ENCODE measurements around the gene LARP4.
"Not testable (repeated sequence)": the region's sequence is repeated elsewhere in the genome, so short reads cannot be mapped to it uniquely, and the experiment has no call there.

Gene LARP4

DNA sequence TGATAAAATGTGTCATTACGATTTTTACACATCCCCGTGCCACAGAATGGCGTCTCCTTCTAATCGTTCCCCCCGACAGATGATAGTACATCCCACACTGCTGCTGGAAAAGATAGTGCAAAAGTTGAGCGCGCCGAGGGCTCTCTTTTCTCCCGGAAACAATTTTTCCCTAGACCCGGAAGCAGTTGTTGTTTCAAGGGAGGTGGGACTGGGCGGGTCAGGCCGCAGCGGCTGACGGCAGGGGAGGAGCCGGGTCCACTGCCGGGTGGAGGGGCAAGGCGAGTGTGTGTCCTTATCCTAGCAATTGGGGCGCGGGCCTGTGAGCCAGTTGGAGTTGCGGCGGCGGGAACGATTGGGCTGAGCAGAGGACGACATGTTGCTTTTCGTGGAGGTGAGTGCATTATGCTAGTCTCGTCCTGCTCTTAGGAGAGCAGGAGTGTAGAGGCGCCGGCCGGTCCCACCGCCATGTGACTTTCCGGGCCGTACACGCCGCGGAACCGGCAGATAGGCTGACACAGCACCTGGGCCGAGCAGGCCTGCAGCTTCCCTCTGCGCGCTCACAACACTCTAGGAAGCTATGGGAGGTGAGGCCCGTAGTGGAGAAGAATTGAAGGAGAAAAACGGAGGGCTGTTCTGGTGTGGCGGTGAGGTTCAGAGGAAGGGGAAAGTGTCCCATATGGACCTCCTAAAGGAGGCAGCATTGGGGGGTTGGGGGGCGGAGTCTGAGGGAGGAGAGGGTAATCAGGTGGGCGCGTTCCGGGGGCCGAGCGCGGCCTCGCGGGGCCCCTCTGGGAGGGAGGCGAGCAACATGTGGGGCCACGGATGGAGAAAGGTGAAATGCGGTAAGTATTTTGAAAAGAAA lies at the start of gene LARP4:
Gene LARP4 (plus strand): TSS at position 248 of the 862 bp plus-strand sequence. CDS start 126 bp downstream, at position 374.
- peak; percentile 64 to 96 for DNase-seq

DNA sequence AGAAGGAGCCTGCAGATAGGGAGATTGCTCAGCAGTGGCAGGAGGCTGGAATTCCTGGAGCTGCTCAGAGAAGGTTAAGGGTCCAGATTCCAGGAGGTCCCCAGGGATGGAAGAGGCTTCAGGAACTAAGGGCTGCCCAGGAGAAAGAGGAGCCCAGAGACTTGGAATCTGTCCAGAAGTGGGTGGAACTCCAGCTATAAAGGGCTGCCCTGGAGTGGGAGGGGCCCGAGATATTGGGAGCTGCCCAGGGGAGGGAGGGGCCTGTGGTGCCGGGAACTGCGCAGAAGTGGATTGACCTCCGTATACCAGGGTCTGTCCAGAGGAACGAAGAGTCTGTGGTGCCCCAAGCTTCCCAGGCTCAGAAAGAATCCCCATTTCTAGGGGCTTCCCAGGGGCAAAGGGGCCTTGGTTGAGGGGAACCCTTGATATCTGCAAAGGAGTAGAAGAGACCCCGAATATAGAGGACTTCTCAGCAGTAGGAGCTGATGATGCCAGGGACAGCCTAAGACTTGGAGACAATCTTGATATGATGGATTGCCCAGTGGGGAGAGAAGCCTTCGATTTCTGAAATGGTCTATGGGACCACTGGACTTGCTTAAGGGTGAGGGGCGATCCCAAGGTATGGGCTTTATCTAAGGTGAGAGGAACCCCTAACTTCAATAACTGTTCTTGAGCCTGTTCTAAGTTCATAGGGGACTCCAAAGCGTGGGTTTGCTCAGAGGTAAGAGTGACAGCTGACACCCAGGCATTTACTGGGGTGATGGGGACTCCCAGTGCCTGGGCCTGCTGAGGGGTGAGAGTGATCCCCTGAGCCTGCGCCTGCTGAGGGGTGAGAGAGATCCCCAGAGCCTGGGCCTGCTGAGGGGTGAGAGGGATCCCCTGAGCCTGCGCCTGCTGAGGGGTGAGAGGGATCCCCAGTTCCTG lies 49.3 kb upstream of the LARP4 start:
- no peak for DNase-seq

DNA sequence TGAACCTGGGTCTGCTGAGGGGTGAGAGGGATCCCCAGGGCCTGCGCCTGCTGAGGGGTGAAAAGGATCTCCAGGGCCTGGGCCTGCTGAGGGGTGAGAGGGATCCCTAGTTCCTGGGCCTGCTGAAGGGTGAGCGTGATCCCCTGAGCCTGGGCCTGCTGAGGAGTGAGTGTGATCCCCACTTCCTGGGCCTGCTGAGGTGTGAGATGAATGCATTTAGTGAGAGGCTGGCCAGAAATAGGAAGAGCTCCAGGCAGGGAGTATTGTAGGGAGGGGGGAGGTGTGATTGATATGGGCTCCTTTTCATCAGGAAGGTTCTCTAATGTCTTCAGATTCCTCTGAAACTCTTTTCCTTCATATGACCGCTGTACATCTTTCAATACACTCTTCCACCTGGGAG lies 47.3 kb upstream of the LARP4 start:
- DNase-seq, result no peak

DNA sequence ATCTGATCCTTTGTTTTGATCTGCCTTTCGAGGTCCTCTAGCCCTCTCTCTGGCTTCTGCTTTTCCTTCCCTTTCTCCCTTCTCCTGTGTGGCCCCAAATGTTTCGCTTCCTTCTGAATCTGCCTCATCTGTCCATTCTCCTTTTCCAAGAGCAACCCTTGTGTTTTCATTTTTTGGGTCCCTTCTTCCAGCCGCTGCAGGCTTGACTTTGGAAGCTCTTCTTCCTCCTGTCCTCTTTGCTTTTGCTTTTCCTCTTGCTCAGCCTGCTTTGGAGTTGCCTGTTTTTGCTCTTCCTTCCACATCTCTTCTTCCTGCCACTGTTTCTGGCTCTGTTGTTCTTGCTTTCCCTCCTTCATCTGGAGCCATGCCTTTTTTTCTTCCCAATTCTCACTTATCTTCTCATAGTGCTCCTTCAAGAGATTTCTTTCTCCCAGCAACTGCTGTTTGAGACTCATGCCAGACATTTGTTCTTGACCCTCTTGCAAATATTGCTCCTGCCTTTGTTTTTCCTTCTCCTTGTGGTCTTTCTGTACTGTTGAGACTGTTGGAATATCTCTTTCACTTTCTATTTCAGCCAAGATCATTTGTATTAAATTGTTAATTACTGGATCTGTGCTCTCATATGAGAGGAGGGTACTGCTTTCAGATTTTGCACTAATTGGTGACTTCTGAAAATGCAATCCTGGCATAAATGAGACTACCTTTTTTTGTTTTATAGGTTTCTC lies 46.7 kb upstream of the LARP4 start:
- no peak for DNase-seq

DNA sequence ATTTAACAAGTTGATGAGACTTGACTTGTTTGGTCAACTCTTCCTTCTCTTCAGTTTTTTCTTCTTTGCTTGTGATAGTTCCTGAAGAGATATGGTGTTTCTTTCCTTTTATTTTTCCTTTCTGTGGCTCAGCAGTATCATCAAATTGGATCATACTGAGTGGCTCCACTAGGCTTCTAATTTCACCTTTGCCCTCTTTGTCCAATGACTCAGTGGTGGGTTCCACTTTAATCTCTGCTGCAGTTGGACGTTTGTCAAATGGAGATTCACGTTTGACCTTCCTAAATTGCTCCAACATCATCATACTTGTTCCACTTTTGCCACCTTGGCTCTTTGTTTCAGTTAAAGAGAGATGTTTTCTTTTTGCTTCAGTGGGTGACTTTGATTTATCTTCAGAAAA lies 45.8 kb upstream of the LARP4 start:
- DNase-seq, result no peak

DNA sequence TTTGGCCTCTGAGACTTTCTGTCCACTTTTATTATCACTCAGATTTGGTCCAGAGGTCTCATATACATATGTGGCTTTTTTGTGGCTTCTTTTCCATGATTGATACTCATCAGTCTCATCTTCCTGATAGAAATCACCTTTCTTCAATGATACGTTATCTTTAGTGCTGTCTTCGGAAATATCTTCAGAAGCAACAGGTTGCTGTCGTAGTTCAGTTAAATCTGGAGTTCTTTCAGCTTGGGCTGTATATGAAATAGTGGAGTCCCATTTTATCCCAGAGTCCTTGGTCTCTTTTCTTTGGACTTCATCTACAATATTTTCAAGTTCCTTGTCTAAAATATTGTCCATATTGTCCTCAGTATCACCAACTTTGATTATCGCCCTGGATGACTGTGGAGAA lies 45.3 kb upstream of the LARP4 start:
- no peak for DNase-seq

DNA sequence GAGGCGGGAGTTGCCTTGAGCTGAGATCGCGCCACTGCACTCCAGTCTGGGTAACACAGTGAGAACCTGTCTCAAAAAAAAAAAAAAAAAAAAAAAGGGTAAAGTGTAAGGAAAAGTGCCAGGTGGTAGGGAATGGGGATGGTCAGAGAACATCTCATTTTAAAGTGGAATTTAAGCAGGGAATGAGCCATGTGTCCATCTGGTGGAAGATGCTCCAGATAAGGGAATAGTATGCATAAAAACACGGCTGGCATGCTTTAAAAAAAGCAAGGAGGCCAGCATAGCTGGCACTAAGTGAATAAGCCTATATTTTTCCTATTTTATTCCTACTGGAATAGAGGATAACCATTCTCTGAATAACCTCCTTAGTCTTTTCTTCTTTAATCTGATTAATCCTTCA lies 38.0 kb upstream of the LARP4 start:
- DNase-seq, result no peak

DNA sequence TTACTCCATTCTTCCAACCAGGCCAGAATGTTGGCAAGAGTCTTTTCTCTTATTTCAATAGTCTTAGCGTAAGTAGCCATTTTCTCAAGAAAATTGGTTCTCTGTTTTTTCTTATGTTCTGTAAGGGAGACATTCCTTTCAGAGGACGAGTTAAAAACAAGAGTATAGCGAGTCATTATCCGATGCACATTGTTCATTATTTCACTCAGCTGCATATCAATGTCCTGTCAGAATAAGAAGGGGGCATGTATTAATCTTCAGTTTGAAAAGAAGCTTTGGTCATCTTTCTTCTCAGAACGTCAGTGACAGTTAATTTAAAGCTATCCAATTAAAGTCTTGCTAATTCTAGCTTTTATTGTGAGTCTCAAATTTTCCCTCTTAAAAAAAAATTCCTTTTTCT lies 37.5 kb upstream of the LARP4 start:
- DNase-seq, result no peak

DNA sequence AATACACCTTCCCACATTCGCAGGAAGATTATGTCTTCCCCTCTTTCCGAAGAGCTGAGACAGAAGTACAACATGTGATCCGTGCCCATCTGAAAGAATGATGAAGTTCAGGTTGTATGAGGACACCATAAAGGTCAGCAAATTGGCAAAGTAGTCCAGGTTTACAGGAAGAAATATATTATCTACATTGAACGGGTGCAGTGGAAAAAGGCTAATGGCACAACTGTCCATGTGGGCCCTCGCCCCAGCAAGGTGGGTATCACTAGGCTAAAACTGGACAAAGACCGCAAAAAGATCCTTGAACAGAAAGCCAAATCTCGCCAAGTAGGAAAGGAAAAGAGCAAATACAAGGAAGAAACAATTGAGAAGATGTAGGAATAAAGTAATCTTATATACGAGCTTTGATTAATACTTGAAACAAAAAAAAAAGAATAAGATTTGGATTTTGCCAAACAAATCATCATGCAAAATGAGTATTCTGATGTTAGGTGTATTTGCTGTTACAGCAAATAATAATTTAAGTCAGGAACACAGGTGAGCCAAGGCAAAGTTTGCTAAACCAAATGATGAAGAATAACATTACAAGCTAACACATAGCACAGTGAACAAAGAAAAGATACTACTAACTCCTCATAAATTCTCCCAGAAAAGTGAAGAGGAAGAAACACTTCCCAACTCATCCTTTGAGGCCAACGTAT lies 34.8 kb upstream of the LARP4 start:
- no peak for DNase-seq

DNA sequence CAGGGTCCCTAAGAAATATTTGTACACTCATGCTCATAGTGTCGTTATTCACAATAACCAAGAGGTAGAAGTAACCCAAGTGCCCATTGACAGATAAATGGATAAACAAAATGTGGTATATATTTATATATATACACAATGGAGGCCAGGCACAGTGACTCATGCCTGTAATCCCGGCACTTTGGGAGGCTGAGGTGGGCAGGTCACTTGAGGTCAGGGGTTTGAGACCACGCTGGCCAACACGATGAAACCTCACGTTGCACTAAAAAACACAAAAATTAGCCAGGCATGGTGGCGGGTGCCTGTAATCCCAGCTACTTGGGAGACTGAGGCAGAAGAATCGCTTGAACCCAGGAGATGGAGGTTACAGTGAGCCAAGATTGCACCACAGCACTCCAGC lies 30.0 kb upstream of the LARP4 start:
- DNase-seq, result not testable (repeated sequence)

DNA sequence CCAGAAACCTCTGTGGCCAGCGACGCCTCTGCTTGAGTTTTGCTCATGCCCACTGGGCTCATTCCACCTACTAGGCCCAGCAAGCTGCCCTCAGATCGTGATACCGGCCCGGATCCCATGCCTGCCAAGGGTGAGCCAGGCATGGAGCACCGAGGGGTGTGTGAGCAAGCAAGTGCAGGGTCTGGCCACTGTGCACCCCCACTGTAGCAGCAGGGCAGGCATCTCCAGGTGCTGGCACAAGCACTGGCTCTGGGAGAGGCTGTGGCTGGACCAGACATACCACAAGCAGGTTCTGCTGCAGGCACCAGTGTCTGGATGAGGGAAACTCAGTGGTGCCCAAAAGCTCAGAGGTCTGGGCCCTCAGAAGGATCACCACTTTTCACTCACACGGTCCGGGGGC lies 24.9 kb upstream of the LARP4 start:
- DNase-seq, result no peak

DNA sequence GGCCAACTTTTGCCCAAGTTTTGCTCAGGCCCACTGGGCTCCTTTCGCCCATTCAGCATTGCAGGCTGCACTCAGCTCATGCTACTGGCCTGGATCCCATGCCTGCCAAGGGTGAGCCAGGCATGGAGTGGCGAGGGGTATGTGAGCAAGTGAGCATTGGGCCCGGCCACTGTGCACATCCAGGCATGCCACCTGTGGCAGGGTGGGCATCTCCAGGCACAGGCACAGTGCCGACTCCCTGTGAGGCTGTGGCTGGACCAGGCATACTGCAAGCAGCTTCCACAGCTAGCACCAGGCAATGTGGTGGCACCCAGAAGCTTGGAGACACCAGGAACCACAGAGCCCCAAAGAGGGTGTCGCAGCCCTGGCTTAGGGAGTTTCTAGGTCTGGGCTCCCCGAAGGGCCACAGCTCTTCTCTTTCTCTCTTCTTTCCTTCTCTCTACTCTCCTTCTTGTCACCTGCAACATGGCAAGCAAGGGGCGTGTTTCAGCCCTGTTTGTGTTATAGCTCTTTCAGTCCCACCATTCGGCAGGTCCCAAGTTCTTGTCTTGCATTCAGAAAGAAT lies 19.8 kb upstream of the LARP4 start:
- no peak for DNase-seq

DNA sequence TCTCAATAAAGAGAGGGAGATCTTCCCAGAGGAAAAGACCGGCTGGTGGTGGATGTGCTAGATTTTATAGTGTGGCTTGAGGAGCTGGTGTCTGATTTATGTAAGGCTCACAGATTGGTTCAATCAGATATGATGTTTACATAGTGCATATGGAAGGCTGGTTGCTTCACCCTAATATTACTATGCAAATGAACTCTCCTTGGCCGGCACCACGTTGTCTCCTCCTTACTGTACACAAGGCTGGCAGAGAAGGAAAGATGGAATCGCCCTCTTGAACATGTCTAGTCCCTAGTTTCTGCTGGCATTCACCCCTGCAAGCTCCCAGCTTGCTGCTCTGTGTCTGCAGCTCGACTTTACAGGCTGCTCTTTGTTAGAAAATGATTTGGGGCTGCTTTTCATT lies 13.2 kb upstream of the LARP4 start:
- DNase-seq, result no peak

DNA sequence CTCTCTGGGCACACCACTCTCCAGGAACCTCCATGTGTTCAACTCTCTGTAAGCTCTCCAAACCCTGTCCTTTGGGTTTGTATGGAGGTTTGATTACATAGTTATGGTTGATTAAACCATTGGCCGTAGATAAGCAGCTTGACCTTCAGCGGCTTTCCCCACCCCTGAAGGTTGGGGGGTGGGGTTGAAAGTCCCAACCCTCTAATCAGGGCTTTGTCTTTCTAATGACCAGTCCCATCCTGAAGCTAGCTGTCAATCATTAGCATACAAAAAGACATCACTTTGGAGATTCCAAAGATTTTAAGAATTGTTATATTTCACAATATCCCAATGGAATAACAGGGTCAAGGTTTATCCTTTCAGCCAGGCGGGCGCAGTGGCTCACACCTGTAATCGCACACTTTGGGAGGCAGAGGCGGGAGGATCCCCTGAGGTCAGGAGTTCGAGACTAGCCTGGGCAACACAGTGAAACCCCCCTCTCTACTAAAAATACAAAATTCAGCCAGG lies 12.7 kb upstream of the LARP4 start:
- DNase-seq, result no peak

DNA sequence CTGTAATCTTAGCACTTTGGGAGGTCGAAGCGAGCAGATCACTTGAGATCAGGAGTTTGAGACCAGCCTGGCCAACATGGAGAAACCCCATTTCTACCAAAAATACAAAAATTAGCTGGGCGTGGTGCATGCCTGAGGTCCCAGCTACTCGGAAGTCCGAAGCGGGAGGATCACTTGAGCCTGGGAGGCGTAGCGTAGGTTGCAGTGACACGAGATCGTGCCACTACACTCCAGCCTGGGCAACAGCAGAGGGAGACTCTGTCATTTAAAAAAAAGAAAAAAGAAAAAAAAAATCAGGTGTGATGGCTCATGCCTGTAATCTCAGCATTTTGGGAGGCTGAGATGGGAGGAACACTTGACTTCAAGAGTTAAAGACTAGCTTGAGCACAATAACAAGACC lies 11.9 kb upstream of the LARP4 start:
- not testable (repeated sequence) for DNase-seq

DNA sequence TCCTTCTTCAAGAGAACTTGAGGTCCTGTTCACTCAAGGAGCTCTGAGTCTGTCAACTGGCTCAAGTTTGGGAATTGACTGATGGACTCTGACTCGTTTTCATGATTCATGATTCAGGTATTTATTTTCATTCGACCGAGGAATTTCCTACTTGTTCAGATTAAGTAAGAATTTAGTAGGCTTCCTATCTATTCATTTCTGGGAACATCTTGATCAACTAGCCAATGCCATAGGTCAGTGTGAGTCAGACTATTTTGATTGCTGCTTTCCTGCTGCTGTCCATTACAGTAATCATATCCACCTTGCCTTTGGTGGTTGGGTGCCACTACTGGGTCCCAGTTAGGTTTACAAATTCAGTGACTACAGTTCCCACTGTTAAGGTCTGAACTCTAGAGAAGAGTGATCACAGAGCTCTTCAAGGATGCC lies 10.4 kb upstream of the LARP4 start:
- DNase-seq, result no peak

DNA sequence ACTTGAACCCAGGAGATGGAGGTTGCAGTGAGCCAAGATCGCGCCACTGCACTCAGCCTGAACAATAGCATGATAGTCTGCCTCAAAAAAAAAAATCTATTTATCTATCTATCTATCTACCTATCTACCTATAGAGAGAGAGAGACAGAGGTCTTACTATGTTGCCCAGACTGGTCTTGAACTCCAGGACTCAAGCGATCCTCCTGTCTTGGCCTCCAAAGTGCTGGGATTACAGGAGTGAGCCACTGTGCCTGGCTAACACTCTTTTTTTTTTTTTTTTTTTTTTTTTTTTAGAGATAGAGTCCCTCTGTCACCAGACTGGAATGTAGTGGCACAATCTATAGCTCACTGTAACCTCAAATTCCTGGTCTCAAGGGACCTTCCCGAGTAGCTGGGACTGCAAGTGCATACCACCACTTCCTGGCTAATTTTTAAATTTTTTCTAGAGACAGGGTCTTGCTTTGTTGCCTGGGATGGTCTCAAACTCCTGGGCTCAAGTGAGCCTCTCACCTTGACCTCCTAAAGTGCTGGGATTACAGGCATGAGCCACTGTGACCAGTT lies 6.1 kb upstream of the LARP4 start:
- no peak for DNase-seq

DNA sequence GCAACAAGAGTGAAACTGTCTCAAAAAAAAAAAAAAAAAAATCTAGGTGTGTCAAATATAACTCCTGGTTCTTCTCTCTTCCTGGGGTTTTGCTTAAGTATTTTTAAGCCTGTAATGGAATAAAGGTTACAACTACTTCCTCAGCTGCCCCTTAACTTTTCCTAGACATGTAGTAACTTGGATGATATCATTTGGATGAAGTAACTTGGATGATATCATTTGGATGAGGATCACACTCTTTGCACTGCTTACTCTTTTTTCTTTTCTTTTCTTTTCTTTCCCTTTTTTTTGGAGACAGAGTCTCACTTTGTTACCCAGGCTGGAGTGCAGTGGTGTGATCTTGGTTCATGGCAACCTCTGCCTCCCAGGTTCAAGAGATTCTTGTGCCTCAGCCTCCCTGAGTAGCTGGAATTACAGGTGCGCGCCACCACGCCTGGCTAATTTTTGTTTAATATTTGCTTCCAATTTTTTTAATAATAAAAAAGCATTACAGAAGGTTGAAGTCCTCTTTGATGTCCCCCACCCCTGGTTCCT lies 3.5 kb upstream of the LARP4 start:
- DNase-seq, result no peak

DNA sequence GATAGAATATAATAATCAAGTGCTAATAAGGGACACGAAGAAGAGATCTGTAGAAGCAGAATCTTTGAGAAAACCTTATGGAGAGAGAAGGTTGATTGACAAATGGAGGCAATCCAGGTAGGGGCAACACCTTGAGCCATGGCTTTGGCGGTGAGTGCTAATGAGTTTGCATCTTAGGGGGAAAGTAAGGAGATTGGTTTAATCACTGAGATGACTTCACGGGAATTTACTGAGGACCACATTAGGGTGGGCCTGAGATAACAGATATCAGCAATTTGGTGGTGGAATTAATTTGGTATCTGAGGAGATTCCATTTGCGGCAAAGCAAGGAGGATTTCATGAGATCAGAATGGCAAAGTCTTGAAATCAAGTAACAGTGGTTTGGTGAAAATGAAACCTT lies 1.8 kb upstream of the LARP4 start:
- DNase-seq, result no peak

DNA sequence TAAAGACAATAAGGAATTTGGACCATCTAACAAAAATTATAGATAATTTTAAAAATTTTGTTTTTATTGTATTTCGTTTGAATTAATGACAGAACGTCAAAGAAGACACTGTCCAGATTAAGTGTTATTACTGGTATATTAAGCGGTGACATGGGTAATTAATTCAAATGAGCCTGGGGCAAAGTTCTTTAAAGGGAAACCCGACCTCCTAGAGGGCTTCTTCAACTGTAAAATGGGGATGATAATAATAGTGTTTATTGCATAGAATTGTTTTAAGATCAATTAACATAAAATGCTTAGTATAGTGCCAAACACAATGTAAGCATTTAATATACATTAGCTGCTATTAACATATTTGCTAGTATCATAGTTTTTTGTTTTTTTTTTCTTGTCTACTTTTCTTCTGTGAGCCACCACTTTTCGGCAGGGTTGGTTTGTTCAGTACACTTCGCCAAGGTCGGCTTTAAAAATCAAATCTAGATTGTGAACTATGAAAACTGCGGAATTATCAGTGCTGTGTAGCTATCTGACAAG lies 514 bp upstream of the LARP4 start:
- no peak for DNase-seq

DNA sequence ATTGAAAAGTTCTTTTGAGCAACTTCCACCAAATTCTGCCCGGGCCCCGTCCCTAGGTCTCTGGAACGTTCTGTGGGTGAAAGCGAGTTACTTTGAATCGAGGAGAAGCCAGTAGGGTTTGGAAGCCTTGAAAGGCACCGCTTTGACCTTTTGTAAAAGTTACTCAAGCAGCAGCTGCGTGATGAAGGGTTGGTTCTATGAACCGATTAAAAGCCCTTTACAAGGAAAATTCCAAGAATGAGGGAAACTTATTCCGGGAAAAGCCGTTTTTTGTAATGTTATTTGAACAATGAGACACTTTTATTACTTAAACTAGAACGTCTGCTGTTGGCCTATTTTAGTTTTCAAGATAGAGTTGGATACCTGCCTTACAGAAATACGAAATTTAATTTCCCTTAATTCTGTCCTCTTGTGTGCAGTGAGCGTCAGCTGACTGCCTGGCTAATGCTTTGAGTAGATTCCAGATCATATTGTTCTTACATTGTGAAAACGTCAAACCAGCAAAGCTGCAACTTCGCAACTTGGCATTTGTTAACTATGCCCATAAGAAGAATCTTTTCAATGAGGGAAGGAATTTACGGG lies 906 bp downstream of the LARP4 start:
- no peak for DNase-seq
